NB4 (cell line): Measurements from ENCODE around the gene AZGP1.
"Not testable (repeated sequence)": the region's sequence is repeated elsewhere in the genome, so short reads cannot be mapped to it uniquely, and the experiment has no call there.

Experiments used
- DNase-seq: peaks from one replicate; pipeline ENCODE4 v3.0.0; 2010; ENCODE audit warnings: low read depth
- H3K4me3 ChIP-seq: one replicate; pipeline ENCODE4 v1.5.1; 2011; ENCODE audit warnings: mild to moderate bottlenecking, low read depth, low read length, moderate library complexity
- CTCF ChIP-seq: IDR thresholded peaks from one replicate; pipeline ENCODE4 v1.5.1; 2012; ENCODE audit warnings: low read depth, low read length
- MAX ChIP-seq: IDR thresholded peaks from 2 replicates; pipeline ENCODE4 v1.6.1; 2011; ENCODE audit warnings: low read depth, low read length
- MYC ChIP-seq: IDR thresholded peaks from 2 replicates; pipeline ENCODE4 v1.6.1; 2011; ENCODE audit warnings: low read depth, low read length
- POLR2A ChIP-seq: IDR thresholded peaks from 2 replicates; pipeline ENCODE4 v1.6.1; 2011; ENCODE audit warnings: mild to moderate bottlenecking; ENCODE audit not compliant: insufficient read length; ENCODE audit errors: extremely low read depth

The AZGP1 gene

GRCh38 chr7:100013328-100013676 is 37.5 kb upstream of the AZGP1 start:
- no peak for DNase-seq
- no peak overlapping the region for H3K4me3 ChIP-seq
- TF ChIP-seq CTCF (no peak), MAX (no peak), MYC (no peak), POLR2A (no peak)

GRCh38 chr7:100012385-100013327 is 36.8 kb upstream of the AZGP1 start:
- not testable (repeated sequence) for H3K4me3 ChIP-seq, DNase-seq

- DNase-seq = no peak
- TF ChIP-seq MAX (no peak), POLR2A (no peak), CTCF (no peak), MYC (no peak)
- H3K4me3 ChIP-seq = no peak overlapping the region
Observed at GRCh38 chr7:100011516-100011915, 35.7 kb upstream of the AZGP1 start.

GRCh38 chr7:100010901-100011300 is 35.1 kb upstream of the AZGP1 start:
- no peak overlapping the region for H3K4me3 ChIP-seq
- DNase-seq = no peak
- TF ChIP-seq MYC (no peak), CTCF (no peak), MAX (no peak), POLR2A (no peak)

- not testable (repeated sequence) for DNase-seq
Observed at GRCh38 chr7:100009952-100010351, 34.1 kb upstream of the AZGP1 start.

GRCh38 chr7:100008525-100008924 is 32.7 kb upstream of the AZGP1 start:
- no peak for DNase-seq
- no peak overlapping the region for H3K4me3 ChIP-seq
- no peak for TF ChIP-seq CTCF
- no peak for TF ChIP-seq MAX
- TF ChIP-seq MYC = no peak
- no peak for TF ChIP-seq POLR2A

More at GRCh38 chr7:100009952-100010351, 34.1 kb upstream of the AZGP1 start:
- not testable (repeated sequence) for H3K4me3 ChIP-seq

GRCh38 chr7:100007887-100008286 is 32.1 kb upstream of the AZGP1 start:
- no peak overlapping the region for H3K4me3 ChIP-seq
- TF ChIP-seq MYC = no peak
- no peak for TF ChIP-seq POLR2A
- TF ChIP-seq CTCF = no peak
- no peak for TF ChIP-seq MAX
- DNase-seq = no peak
